Measurements from ENCODE around the gene PCDHA8. TPM values are rescaled to one million over a fixed set of nuclear protein-coding genes. Genes with fewer than 3 reads are reported as not detected.

PCDHA8 gene
- polyA plus RNA-seq, 1 donor from 2014 or later, result not detected

DNA sequence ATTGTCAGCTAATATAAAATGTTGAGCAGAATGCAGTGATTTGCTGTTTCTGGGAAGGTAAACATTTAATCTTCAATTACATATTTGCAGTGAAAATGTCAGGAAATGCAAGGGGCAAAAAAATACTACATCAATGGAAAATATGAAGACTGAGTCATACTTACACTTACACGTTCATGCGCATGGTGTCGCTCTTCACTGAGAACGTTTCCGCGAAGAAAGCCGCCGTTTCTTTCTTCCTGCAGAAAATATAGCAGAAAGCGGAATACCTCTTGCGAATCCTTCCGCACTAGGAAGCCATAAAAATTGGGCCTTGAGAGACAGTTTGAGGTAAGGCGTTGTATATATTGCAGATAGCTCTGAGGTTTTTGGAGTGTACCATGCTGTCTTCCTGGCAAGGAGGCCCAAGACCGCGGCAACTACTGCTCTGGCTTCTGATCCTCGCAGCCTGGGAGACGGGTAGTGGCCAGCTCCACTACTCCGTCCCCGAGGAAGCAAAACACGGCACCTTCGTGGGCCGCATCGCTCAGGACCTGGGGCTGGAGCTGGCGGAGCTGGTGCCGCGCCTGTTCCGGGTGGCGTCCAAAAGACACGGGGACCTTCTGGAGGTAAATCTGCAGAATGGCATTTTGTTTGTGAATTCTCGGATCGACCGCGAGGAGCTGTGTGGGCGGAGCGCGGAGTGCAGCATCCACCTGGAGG lies 41.1 kb downstream of the PCDHA8 start, which contains the start of gene PCDHA13:
TSS of gene PCDHA13 (plus strand) at position 236 of the 702 bp plus-strand sequence. CDS start at position 381, 145 bp downstream.
- Mint-ChIP-seq H3K27ac (no peak within 1 kb of the TSS), H3K9me3 (peaks cover 10 to 22% (median 15%) of the 10 kb centered on the region in 3 donors), H3K27me3 (peaks cover 1% of the 10 kb centered on the region), H3K4me3 (no peak within 1 kb of the TSS), H3K36me3 (peaks cover 2% of the 10 kb centered on the region), H3K4me1 (no peaks in the 10 kb centered on the region)

GRCh38 chr5:140882591-140882899 lies 41.6 kb downstream of the PCDHA8 start:
- Mint-ChIP-seq H3K36me3 (peaks cover 4% of the 10 kb centered on the region), H3K9me3 (peaks cover 10 to 26% (median 15%) of the 10 kb centered on the region in 3 donors), H3K4me1 (no peaks in the 10 kb centered on the region), H3K27ac (no peak overlapping the region), H3K27me3 (peaks cover 1% of the 10 kb centered on the region), H3K4me3 (no peak overlapping the region)

DNA sequence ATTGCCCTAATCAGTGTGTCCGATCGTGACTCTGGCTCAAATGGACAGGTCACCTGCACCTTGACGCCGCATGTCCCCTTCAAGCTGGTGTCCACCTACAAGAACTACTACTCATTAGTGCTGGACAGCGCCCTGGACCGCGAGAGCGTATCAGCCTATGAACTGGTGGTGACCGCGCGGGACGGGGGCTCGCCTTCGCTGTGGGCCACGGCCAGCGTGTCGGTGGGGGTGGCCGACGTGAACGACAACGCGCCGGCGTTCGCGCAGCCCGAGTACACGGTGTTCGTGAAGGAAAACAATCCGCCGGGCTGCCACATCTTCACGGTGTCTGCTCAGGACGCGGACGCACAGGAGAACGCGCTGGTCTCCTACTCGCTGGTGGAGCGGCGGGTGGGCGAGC lies 42.4 kb downstream of the PCDHA8 start:
- Mint-ChIP-seq H3K4me3 (no peak overlapping the region), H3K4me1 (no peaks in the 10 kb centered on the region), H3K27me3 (peaks cover 1% of the 10 kb centered on the region), H3K36me3 (peaks cover 4% of the 10 kb centered on the region), H3K9me3 (peaks cover 10 to 31% (median 16%) of the 10 kb centered on the region in 3 donors), H3K27ac (no peak overlapping the region)

DNA sequence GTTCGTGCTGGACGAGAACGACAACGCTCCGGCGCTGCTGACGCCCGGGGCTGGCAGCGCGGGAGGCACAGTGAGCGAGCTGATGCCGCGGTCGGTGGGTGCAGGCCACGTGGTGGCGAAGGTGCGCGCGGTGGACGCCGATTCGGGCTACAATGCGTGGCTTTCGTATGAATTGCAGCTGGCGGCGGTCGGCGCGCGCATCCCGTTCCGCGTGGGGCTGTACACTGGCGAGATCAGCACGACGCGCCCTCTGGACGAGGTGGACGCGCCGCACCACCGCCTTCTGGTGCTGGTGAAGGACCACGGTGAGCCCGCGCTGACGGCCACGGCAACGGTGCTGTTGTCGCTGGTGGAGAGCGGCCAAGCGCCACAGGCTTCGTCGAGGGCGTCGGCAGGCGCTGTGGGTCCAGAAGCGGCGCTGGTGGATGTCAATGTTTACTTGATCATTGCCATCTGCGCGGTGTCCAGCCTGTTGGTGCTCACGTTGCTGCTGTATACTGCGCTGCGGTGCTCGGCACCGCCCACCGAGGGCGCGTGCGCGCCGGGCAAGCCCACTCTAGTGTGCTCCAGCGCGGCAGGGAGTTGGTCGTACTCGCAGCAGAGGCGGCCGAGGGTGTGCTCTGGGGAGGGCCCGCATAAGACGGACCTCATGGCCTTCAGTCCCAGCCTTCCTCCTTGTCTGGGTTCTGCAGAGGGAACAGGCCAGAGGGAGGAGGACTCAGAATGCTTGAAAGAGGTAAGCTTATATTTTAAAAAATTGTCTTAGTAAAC lies 43.1 kb downstream of the PCDHA8 start:
- Mint-ChIP-seq H3K9me3 (peaks cover 10 to 31% (median 16%) of the 10 kb centered on the region in 3 donors), H3K27me3 (peaks cover 1% of the 10 kb centered on the region), H3K4me3 (no peak overlapping the region), H3K27ac (no peak overlapping the region), H3K4me1 (no peaks in the 10 kb centered on the region), H3K36me3 (peaks cover 2% of the 10 kb centered on the region)

Other genes starting within 250 kb of the PCDHA8 start
- gene CD14, start 208.0 kb upstream of the PCDHA8 start, polyA plus RNA-seq, result 1.5 TPM
- 14.7 TPM for gene TMCO6, start 201.7 kb upstream of the PCDHA8 start, polyA plus RNA-seq
- 154 TPM for gene NDUFA2, start 193.6 kb upstream of the PCDHA8 start, polyA plus RNA-seq
- gene IK, start 193.4 kb upstream of the PCDHA8 start, polyA plus RNA-seq, result 165 TPM
- gene WDR55, start 176.3 kb upstream of the PCDHA8 start, polyA plus RNA-seq, result 13.5 TPM
- not detected for gene DND1, start 167.6 kb upstream of the PCDHA8 start, polyA plus RNA-seq
- gene HARS1, start 149.8 kb upstream of the PCDHA8 start, polyA plus RNA-seq, result 43.4 TPM
- 19.0 TPM for gene HARS2, start 149.7 kb upstream of the PCDHA8 start, polyA plus RNA-seq
- 62.1 TPM for gene ZMAT2, start 140.7 kb upstream of the PCDHA8 start, polyA plus RNA-seq
- not detected for gene PCDHA1, start 55.0 kb upstream of the PCDHA8 start, polyA plus RNA-seq
- not detected for gene PCDHA2, start 46.3 kb upstream of the PCDHA8 start, polyA plus RNA-seq
- gene PCDHA3, start 40.1 kb upstream of the PCDHA8 start, polyA plus RNA-seq, result not detected
- gene PCDHA4, start 34.1 kb upstream of the PCDHA8 start, polyA plus RNA-seq, result not detected
- gene PCDHA5, start 19.6 kb upstream of the PCDHA8 start, polyA plus RNA-seq, result not detected
- gene PCDHA6, start 13.2 kb upstream of the PCDHA8 start, polyA plus RNA-seq, result not detected
- not detected for gene PCDHA7, start 6.9 kb upstream of the PCDHA8 start, polyA plus RNA-seq
- gene PCDHA9, start 7.2 kb downstream of the PCDHA8 start, polyA plus RNA-seq, result not detected
- gene PCDHA10, start 14.7 kb downstream of the PCDHA8 start, polyA plus RNA-seq, result not detected
- not detected for gene PCDHA11, start 27.8 kb downstream of the PCDHA8 start, polyA plus RNA-seq
- not detected for gene PCDHA12, start 34.1 kb downstream of the PCDHA8 start, polyA plus RNA-seq
- gene PCDHA13, start 40.9 kb downstream of the PCDHA8 start, polyA plus RNA-seq, result not detected
- not detected for gene PCDHAC1, start 85.1 kb downstream of the PCDHA8 start, polyA plus RNA-seq
- not detected for gene PCDHAC2, start 125.3 kb downstream of the PCDHA8 start, polyA plus RNA-seq
- not detected for gene PCDHB1, start 210.2 kb downstream of the PCDHA8 start, polyA plus RNA-seq